Frontal cortex (tissue), 4 donors: Measurements from ENCODE around the gene SLC12A9. TPM values are rescaled to one million over a fixed set of nuclear protein-coding genes. Genes with fewer than 3 reads are reported as not detected.

Source experiments
- DNase-seq, 2 donors: peaks; one replicate each; pipeline ENCODE4 v3.0.0; 2012; ENCODE audit warnings: low spot score in 2 of 2
- FAIRE-seq: peaks from 2 replicates; lab custom pipeline; 2012; peaks lifted over from hg19 to GRCh38; lab: Jason Lieb, UNC
- total RNA-seq: library from RNA; depleted of rRNA; stranded (reverse); fragments of >200 nt; gene quantifications from one replicate; pipeline ENCODE4 v1.2.3, GENCODE V29; 2014
- donor health status: control.
- donor health status: control.
- donor health status: control.

The SLC12A9 gene
- total RNA-seq, 1 donor from 2014 or later, result 18.3 TPM

DNA sequence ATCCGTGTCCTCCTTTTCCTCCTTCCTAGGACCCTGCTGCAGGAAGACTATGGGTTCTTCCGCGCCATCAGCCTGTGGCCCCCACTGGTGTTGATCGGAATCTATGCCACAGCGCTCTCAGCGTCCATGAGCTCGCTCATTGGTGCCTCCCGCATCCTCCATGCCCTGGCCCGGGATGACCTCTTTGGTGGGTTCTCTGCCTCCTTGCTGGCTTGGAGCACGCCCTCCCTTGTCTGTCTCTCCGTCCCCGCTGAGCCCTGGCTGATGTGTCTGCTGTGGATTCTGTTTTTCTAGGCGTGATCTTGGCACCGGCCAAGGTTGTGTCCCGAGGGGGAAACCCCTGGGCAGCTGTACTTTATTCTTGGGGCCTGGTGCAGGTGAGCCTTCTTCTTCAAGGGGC lies 7.3 kb downstream of the SLC12A9 start:
- peak; percentile 3 to 12 for DNase-seq
- FAIRE-seq, result no peak

DNA sequence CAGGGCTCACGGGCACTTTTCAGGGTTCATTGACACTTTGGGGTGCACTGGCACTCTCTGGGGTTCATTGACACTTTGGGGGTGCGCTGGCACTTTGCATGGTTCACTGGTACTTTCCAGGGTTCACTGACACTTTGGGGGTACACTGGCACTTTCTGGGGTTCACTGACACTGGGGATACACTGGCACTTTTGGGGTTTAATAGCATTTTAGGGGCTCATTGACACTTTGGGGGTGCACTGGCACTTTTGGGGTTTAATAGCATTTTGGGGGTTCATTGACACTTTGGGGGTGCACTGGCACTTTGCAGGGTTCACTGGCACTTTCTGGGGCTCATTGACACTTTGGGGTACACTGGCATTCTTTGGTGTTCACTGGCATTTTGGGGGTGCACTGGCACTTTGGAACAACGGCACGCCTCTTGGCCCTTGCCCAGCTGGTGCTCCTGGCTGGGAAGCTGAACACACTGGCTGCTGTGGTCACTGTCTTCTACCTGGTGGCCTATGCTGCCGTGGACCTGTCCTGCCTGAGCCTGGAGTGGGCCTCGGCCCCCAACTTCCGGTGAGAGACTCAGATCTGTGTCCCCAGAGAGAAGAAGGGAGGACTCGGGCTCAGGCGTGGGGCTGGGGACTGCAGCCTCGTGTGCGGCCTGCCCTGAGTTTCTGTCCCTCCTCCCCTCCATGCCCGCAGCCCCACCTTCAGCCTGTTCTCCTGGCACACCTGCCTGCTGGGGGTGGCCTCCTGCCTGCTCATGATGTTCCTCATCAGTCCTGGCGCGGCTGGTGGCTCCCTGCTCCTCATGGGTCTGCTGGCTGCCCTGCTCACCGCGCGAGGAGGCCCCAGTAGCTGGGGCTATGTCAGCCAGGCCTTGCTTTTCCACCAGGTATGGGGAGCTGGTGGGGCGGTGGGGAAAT lies 8.4 kb downstream of the SLC12A9 start:
- DNase-seq (peak; percentile 2 to 3), FAIRE-seq (no peak)

- FAIRE-seq (no peak), DNase-seq (no peak)
These were observed 9.1 kb downstream of the SLC12A9 start for GRCh38 chr7:100861616-100861985.

- DNase-seq (peak in 1 of 2 donors; percentile 45), FAIRE-seq (no peak)
These were observed 11.0 kb downstream of the SLC12A9 start for GRCh38 chr7:100863406-100863950.

DNA sequence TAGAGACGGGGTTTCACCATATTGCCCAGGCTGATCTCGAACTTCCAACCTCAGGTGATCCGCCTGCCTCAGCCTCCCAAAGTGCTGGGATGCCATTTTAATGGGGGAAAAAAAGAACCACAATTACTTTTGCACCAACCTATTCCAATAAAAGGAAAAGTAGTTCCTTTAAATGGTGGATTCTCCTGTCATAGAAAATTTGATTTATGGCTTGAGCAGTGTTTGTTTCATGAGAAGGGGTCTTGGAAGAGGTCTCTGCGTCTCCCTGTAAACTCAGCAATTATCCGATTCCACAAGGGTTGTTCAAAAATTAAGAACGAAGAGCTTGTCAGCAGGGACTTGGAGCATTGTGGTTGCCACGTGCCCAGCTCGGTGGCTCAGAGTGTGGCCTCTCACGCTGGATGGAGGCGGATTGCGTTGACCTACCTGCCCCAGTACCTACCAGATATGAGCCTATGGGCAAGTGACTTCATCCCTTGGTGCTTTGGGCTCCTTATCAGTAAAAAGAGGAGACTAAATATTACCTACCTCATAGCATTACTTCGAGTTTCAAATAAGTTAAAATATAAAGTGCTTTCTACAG lies 11.8 kb downstream of the SLC12A9 start:
- FAIRE-seq, result no peak

DNA sequence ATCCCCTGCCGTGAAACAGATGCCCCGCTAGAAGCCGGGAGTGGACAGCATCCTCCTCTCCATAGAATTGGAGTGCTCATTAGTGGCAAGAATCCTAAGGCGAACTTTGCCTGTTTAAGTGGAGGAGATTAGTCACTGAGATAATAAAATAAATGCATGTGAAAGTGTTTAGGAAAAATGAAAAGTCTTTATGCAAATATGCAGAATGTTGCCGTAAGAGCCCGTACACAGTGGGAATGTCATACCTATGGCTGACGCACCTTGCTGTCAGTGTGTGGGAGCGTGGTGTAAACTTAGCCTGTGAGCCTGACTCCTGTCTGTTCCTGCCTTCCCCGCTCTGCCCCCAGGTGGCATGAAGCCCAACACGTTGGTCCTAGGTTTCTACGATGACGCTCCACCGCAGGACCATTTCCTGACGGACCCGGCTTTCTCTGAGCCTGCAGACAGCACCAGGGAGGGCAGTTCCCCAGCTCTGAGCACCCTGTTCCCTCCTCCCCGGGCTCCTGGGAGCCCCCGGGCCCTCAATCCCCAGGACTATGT lies 12.9 kb downstream of the SLC12A9 start:
- no peak for FAIRE-seq

More for the DNA sequence above, 11.8 kb downstream of the SLC12A9 start:
- DNase-seq, result peak in 1 of 2 donors; percentile 17

GRCh38 chr7:100865938-100866728 lies 13.6 kb downstream of the SLC12A9 start:
- FAIRE-seq (no peak), DNase-seq (peak; percentile 75 to 76)

More for the DNA sequence above, 12.9 kb downstream of the SLC12A9 start:
- DNase-seq, result no peak

GRCh38 chr7:100866729-100867039 lies 14.2 kb downstream of the SLC12A9 start:
- FAIRE-seq, result no peak
- peak in 1 of 2 donors; percentile 39 for DNase-seq

GRCh38 chr7:100867040-100867775 lies 14.7 kb downstream of the SLC12A9 start, which contains the start of gene TRIP6:
Gene TRIP6, plus strand, starts transcription at chr7:100867387. Its CDS starts 111 bp downstream, at chr7:100867498.
- DNase-seq (peak; percentile 89 to 98), FAIRE-seq (no peak)

GRCh38 chr7:100867776-100868485 lies 15.4 kb downstream of the SLC12A9 start:
- DNase-seq, result no peak
- no peak for FAIRE-seq

GRCh38 chr7:100873599-100874299 lies 21.2 kb downstream of the SLC12A9 start:
- FAIRE-seq (no peak), DNase-seq (no peak)

GRCh38 chr7:100874300-100874576 lies 21.7 kb downstream of the SLC12A9 start:
- FAIRE-seq (no peak), DNase-seq (no peak)

- DNase-seq (peak; percentile 99 to 100), FAIRE-seq (no peak)
These were observed 22.3 kb downstream of the SLC12A9 start, which contains the start of gene SRRT for GRCh38 chr7:100874577-100875355. Gene SRRT, plus strand, starts transcription at chr7:100875103. Its CDS starts 488 bp downstream, at chr7:100875591.

DNA sequence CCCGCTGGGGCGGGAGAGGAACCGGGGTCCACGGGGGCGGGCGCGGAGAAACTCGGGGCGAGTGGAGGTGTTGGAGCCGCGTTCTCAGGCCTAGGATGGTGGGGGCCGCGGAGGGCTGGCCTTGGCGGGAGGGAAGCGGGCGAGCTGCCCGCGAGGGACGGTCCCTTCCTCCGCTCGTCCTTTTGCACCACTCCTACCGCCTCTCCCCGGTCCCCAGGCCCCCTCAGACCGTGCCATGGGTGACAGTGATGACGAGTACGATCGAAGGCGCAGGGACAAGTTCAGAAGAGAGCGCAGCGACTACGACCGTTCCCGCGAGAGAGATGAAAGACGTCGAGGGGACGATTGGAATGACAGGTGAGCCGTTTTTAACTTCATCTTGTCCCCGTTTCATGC lies 22.8 kb downstream of the SLC12A9 start:
- FAIRE-seq, result no peak
- no peak for DNase-seq

GRCh38 chr7:100878013-100878412 lies 25.5 kb downstream of the SLC12A9 start:
- DNase-seq (no peak), FAIRE-seq (no peak)

GRCh38 chr7:100878685-100879084 lies 26.2 kb downstream of the SLC12A9 start:
- no peak for FAIRE-seq
- no peak for DNase-seq

DNA sequence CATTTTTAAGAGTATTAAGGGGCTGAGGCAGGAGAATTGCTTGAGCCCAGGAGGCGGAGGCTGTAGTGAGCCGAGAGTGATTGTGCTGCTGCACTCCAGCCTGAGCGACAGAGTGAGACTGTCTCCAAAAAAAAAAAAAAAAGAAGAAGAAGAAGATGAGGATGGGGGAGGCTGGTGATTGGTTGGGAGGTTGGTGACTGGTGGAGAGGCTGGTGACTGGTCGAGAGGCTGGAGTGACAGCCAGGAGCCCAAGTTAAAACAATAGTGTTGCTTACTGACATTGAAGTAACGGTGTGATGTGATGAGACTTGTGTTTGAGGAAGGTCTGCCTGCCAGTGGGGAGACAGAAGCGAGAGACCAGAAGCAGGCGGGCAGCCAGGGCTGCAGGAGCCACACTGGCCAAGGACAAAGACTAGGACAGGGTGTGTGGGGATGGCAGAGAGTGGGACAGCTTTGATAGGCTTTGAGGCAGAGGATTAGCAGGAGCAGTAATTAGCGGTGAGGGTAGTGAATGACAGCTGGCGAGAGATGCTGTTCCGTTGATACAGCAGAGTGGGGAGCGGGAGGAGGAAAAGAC lies 27.3 kb downstream of the SLC12A9 start:
- FAIRE-seq (no peak), DNase-seq (peak; percentile 56 to 66)
